ENCODE measurements around the gene ARHGDIB. TPM values are rescaled to one million over a fixed set of nuclear protein-coding genes. Genes with fewer than 3 reads are reported as not detected.

Gene ARHGDIB
- total RNA-seq, 1 donor from 2014 or later, result 19.0 TPM

DNA sequence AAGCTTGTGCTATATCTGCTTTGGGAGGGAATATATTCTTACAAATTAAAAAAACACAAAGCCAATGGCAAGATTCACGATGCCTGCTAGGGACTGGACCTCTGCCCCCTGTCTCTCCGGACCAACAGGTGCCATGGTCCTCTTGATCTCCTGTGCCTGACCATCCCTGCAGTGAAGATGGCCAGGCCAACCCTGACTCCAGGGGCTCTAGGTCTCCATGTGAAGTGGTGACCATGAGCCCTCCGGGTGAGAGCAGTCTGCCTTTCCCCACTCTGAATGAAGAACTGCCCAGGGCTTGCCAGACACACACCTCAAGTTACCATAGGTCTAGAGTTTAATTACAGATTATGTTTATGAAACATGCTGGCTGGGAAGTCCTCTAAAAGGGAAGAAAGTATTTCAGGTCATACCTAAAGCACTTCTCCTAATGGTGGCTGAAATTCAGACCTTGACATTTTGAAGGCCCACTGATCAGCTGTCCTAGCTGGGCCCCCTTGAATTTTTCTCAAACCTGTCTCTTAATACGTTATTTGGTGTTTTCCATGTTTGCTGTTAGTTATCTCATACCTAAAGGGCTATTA lies 1.4 kb downstream of the ARHGDIB start:
- no peaks in the 10 kb centered on the region for H3K36me3 ChIP-seq (ENCODE audit: insufficient read depth, low read length)
- H3K4me1 ChIP-seq (ENCODE audit: insufficient read depth, low read length), result peaks cover 8% of the 10 kb centered on the region
- Mint-ChIP-seq H3K4me1 (ENCODE audit: low read depth, unreplicated experiment) (peaks cover 11% of the 10 kb centered on the region), H3K9me3 (ENCODE audit: unreplicated experiment) (no peaks in the 10 kb centered on the region), H3K27me3 (ENCODE audit: low read depth, unreplicated experiment) (no peaks in the 10 kb centered on the region), H3K27ac (ENCODE audit: unreplicated experiment) (no peak overlapping the region), H3K4me3 (ENCODE audit: unreplicated experiment) (no peak overlapping the region), H3K36me3 (ENCODE audit: low read depth, unreplicated experiment) (no peaks in the 10 kb centered on the region)
- no peak overlapping the region for H3K4me3 ChIP-seq (ENCODE audit: insufficient read depth, low read depth, low read length)
- no peaks in the 10 kb centered on the region for H3K79me2 ChIP-seq (ENCODE audit: insufficient read depth, low read length)
- DNase-seq (ENCODE audit: low read depth), result no peak
- H2AFZ ChIP-seq (ENCODE audit: low read depth, low read length), result no peak overlapping the region
- H3K27me3 ChIP-seq (ENCODE audit: insufficient read depth, low read length), result no peaks in the 10 kb centered on the region
- H3K9me3 ChIP-seq (ENCODE audit: insufficient read depth, low read depth, low read length), result no peaks in the 10 kb centered on the region
- no peaks in the 10 kb centered on the region for H4K20me1 ChIP-seq (ENCODE audit: insufficient read depth, low read length)
- no peak overlapping the region for H3K9ac ChIP-seq (ENCODE audit: low read length)
- no peak overlapping the region for H3K27ac ChIP-seq (ENCODE audit: low read depth, low read length)
- FAIRE-seq, result no peak
- TF ChIP-seq, protein P1, sequence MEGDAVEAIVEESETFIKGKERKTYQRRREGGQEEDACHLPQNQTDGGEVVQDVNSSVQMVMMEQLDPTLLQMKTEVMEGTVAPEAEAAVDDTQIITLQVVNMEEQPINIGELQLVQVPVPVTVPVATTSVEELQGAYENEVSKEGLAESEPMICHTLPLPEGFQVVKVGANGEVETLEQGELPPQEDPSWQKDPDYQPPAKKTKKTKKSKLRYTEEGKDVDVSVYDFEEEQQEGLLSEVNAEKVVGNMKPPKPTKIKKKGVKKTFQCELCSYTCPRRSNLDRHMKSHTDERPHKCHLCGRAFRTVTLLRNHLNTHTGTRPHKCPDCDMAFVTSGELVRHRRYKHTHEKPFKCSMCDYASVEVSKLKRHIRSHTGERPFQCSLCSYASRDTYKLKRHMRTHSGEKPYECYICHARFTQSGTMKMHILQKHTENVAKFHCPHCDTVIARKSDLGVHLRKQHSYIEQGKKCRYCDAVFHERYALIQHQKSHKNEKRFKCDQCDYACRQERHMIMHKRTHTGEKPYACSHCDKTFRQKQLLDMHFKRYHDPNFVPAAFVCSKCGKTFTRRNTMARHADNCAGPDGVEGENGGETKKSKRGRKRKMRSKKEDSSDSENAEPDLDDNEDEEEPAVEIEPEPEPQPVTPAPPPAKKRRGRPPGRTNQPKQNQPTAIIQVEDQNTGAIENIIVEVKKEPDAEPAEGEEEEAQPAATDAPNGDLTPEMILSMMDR (IDR thresholded peaks at IDR 0.05; ENCODE audit: insufficient read depth, low read depth, low read length), result no peak
- no peak for TF ChIP-seq EZH2 (IDR thresholded peaks at IDR 0.05; ENCODE audit: insufficient read depth, low read length)
- H3K4me2 ChIP-seq (ENCODE audit: low read length), result no peak overlapping the region

DNA sequence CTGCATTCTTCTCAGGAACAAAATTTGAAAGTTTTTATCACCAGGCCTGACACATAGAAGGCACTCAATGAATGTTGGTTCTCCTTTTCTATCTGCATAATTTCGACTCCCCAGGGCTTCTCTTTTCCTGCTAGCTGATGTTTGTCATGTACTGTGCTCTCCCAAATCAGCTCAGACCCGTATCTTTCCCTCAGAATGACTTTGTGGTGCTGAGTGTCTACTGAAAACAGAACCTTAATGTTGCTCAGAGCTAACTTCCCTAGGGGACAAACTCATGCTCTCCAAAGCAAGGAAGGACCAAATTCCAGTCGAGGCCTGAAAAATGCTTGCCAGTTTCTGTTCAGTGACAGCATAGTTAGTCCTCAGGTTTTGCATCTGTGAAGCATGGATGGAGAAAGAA lies 1.9 kb downstream of the ARHGDIB start:
- Histone ChIP-seq H3K9ac (ENCODE audit: low read length) (no peak overlapping the region), H3K79me2 (ENCODE audit: insufficient read depth, low read length) (no peaks in the 10 kb centered on the region), H3K27ac (ENCODE audit: low read depth, low read length) (no peak overlapping the region), H3K9me3 (ENCODE audit: insufficient read depth, low read depth, low read length) (no peaks in the 10 kb centered on the region), H3K27me3 (ENCODE audit: insufficient read depth, low read length) (no peaks in the 10 kb centered on the region), H3K4me1 (ENCODE audit: insufficient read depth, low read length) (peaks cover 8% of the 10 kb centered on the region), H3K4me3 (ENCODE audit: insufficient read depth, low read depth, low read length) (no peak overlapping the region), H3K4me2 (ENCODE audit: low read length) (no peak overlapping the region), H2AFZ (ENCODE audit: low read depth, low read length) (no peak overlapping the region), H4K20me1 (ENCODE audit: insufficient read depth, low read length) (no peaks in the 10 kb centered on the region), H3K36me3 (ENCODE audit: insufficient read depth, low read length) (no peaks in the 10 kb centered on the region)
- Mint-ChIP-seq H3K4me3 (ENCODE audit: unreplicated experiment) (no peak overlapping the region), H3K27ac (ENCODE audit: unreplicated experiment) (no peak overlapping the region), H3K4me1 (ENCODE audit: low read depth, unreplicated experiment) (peaks cover 11% of the 10 kb centered on the region), H3K9me3 (ENCODE audit: unreplicated experiment) (no peaks in the 10 kb centered on the region), H3K36me3 (ENCODE audit: low read depth, unreplicated experiment) (no peaks in the 10 kb centered on the region), H3K27me3 (ENCODE audit: low read depth, unreplicated experiment) (no peaks in the 10 kb centered on the region)
- TF ChIP-seq, protein P1 (IDR thresholded peaks at IDR 0.05; ENCODE audit: insufficient read depth, low read depth, low read length), result no peak
- TF ChIP-seq EZH2 (IDR thresholded peaks at IDR 0.05; ENCODE audit: insufficient read depth, low read length), result no peak
- no peak for DNase-seq (ENCODE audit: low read depth)
- no peak for FAIRE-seq

DNA sequence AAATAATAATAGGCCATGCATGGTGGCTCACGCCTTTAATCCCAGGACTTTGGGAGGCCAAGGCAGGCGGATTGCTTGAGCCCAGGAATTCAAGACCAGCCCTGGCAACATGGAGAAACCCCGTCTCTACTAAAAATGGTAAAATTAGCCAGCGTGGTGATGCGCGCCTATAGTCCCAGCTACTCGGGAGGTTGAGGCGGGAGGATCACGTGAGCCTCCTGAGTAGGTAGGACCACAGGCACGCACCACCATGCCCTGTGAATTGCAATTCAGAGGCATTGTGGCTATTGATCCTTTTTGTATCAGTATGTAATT lies 2.3 kb downstream of the ARHGDIB start:
- Histone ChIP-seq H3K79me2 (ENCODE audit: insufficient read depth, low read length) (no peaks in the 10 kb centered on the region), H3K9ac (ENCODE audit: low read length) (no peak overlapping the region), H3K36me3 (ENCODE audit: insufficient read depth, low read length) (no peaks in the 10 kb centered on the region), H2AFZ (ENCODE audit: low read depth, low read length) (no peak overlapping the region), H3K9me3 (ENCODE audit: insufficient read depth, low read depth, low read length) (no peaks in the 10 kb centered on the region), H3K4me2 (ENCODE audit: low read length) (no peak overlapping the region), H3K27me3 (ENCODE audit: insufficient read depth, low read length) (no peaks in the 10 kb centered on the region), H3K4me1 (ENCODE audit: insufficient read depth, low read length) (peaks cover 8% of the 10 kb centered on the region), H4K20me1 (ENCODE audit: insufficient read depth, low read length) (no peaks in the 10 kb centered on the region), H3K27ac (ENCODE audit: low read depth, low read length) (no peak overlapping the region), H3K4me3 (ENCODE audit: insufficient read depth, low read depth, low read length) (no peak overlapping the region)
- no peaks in the 10 kb centered on the region for H3K36me3 Mint-ChIP-seq (ENCODE audit: low read depth, unreplicated experiment)
- no peak for DNase-seq (ENCODE audit: low read depth)
- H3K4me1 Mint-ChIP-seq (ENCODE audit: low read depth, unreplicated experiment), result peaks cover 11% of the 10 kb centered on the region
- H3K4me3 Mint-ChIP-seq (ENCODE audit: unreplicated experiment), result no peak overlapping the region
- no peak for FAIRE-seq
- TF ChIP-seq EZH2 (IDR thresholded peaks at IDR 0.05; ENCODE audit: insufficient read depth, low read length), result no peak
- TF ChIP-seq, protein P1 (IDR thresholded peaks at IDR 0.05; ENCODE audit: insufficient read depth, low read depth, low read length), result no peak
- H3K27me3 Mint-ChIP-seq (ENCODE audit: low read depth, unreplicated experiment), result no peaks in the 10 kb centered on the region
- H3K9me3 Mint-ChIP-seq (ENCODE audit: unreplicated experiment), result no peaks in the 10 kb centered on the region
- no peak overlapping the region for H3K27ac Mint-ChIP-seq (ENCODE audit: unreplicated experiment)

Data from astrocyte (in vitro differentiated cells and primary cell).